K562 (cell line): Measurements from ENCODE around the gene AP1S3.

Experiments used
- POLR2A ChIP-seq: fragments of 450-650 bp; conservative IDR thresholded peaks from 2 replicates; pipeline ENCODE4 v1.6.1; 2016
- STAG1 ChIP-seq: sonication (generic); formaldehyde crosslinking; IDR thresholded peaks from 2 replicates; pipeline ENCODE4 v1.5.0; 2020; ENCODE audit warnings: missing genetic modification reagents, borderline replicate concordance
- TF ChIP-seq, protein P1 (sequence below), 3 experiments: IDR thresholded peaks in 2 of 3; conservative IDR thresholded peaks in 1 of 3; 2 replicates each; pipeline ENCODE4 v1.5.1; 2011 to 2012; ENCODE audit warnings: low read length in 3 of 3, mild to moderate bottlenecking in 3 of 3, control low read depth in 2 of 3, improper control_type of control experiment in 1 of 3, inconsistent platforms in 1 of 3, low read depth in 1 of 3, mixed read lengths in 1 of 3, moderate library complexity in 1 of 3; ENCODE audit not compliant: insufficient read depth in 2 of 3

DNA sequence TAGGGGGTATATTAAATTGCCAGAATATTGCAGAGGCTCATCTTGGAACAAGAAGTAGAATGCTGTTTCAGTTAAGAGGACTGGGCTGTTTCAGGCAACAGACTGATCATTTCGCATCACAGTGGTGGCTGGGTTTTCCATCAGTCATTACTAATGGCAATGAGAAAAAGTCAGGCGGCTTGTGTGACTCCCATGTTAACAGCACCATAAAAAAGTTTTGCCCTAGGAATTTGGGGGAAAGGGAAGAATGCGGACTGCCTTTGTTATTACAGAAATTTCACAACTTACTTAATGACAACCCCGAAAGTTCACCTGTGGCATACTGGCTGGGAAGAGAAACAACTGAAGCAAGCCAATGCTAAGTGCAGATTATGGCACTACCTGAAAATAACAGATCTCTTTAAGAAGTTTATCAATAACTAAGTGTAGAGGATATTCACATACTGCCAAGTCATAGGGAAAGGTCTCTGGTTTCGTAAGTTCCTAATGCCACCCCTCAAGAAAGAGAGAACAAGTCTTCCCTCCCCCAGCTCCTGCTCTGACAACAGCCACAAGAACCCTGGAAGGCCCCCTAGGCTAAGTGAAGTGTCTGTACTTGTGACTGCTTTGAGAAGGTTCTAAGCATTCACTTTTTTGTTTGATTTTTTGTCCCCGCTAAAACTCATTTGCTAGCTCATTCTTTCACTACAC is 40.5 kb upstream of the AP1S3 start:
- TF ChIP-seq POLR2A (no peak), STAG1 (CRISPR knock-in tag) (no peak)
- TF ChIP-seq, protein P1, sequence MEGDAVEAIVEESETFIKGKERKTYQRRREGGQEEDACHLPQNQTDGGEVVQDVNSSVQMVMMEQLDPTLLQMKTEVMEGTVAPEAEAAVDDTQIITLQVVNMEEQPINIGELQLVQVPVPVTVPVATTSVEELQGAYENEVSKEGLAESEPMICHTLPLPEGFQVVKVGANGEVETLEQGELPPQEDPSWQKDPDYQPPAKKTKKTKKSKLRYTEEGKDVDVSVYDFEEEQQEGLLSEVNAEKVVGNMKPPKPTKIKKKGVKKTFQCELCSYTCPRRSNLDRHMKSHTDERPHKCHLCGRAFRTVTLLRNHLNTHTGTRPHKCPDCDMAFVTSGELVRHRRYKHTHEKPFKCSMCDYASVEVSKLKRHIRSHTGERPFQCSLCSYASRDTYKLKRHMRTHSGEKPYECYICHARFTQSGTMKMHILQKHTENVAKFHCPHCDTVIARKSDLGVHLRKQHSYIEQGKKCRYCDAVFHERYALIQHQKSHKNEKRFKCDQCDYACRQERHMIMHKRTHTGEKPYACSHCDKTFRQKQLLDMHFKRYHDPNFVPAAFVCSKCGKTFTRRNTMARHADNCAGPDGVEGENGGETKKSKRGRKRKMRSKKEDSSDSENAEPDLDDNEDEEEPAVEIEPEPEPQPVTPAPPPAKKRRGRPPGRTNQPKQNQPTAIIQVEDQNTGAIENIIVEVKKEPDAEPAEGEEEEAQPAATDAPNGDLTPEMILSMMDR (IDR thresholded peaks at IDR 0.05 in 2 of 3, conservative IDR thresholded peaks at IDR 0.05 in 1 of 3; ENCODE audit: insufficient read depth in 2 of 3, low read depth in 1 of 3, low read length in 3 of 3) = no peak
